ENCODE measurements around the gene AIF1. TPM values are rescaled to one million over a fixed set of nuclear protein-coding genes. Genes with fewer than 3 reads are reported as not detected.

AIF1 gene
- total RNA-seq, 3 donors from 2014 or later (not counting 1 experiment from before 2014, with no cell fraction given) = 8.7 to 47.0 (median 17.9) TPM

GRCh38 chr6:31574106-31575061 is 40.6 kb upstream of the AIF1 start:
- Histone ChIP-seq H3K4me1 (ENCODE audit: control insufficient read depth, insufficient read depth, low read length) (peaks cover 91% of the 10 kb centered on the region), H3K4me3 (ENCODE audit: low read length) (no peak overlapping the region), H3K9me3 (ENCODE audit: control insufficient read depth, insufficient read depth, low read length) (no peaks in the 10 kb centered on the region), H3K27ac (ENCODE audit: low read length) (peak overlapping the region; percentile 94), H3K27me3 (ENCODE audit: control insufficient read depth, insufficient read depth, low read length) (no peaks in the 10 kb centered on the region), H3K36me3 (ENCODE audit: control insufficient read depth, insufficient read depth, low read length) (peaks cover 10% of the 10 kb centered on the region)
- no peaks in the 10 kb centered on the region for H3K9me3 Mint-ChIP-seq
- 71% methylated on average over 14 of the region's 14 CpGs for WGBS (ENCODE audit: insufficient coverage)
- peaks cover 65 to 84% of the 10 kb centered on the region in 2 donors for H3K4me1 Mint-ChIP-seq
- no peaks in the 10 kb centered on the region for H3K27me3 Mint-ChIP-seq (ENCODE audit: low read depth in 2 of 2)
- TF ChIP-seq, protein P1, sequence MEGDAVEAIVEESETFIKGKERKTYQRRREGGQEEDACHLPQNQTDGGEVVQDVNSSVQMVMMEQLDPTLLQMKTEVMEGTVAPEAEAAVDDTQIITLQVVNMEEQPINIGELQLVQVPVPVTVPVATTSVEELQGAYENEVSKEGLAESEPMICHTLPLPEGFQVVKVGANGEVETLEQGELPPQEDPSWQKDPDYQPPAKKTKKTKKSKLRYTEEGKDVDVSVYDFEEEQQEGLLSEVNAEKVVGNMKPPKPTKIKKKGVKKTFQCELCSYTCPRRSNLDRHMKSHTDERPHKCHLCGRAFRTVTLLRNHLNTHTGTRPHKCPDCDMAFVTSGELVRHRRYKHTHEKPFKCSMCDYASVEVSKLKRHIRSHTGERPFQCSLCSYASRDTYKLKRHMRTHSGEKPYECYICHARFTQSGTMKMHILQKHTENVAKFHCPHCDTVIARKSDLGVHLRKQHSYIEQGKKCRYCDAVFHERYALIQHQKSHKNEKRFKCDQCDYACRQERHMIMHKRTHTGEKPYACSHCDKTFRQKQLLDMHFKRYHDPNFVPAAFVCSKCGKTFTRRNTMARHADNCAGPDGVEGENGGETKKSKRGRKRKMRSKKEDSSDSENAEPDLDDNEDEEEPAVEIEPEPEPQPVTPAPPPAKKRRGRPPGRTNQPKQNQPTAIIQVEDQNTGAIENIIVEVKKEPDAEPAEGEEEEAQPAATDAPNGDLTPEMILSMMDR (IDR thresholded peaks at IDR 0.05) = no peak
- no peak for DNase-seq
- H3K4me3 Mint-ChIP-seq = peak overlapping the region; percentile 66
- no peaks in the 10 kb centered on the region for H3K36me3 Mint-ChIP-seq
- ATAC-seq = no peak
- intact Hi-C loops (cut with micrococcal nuclease) = no loop called here
- peak overlapping the region; percentile 95 to 99 for H3K27ac Mint-ChIP-seq

- ATAC-seq = peak; percentile 8 to 24 (median 9)
- H3K4me1 Mint-ChIP-seq = peaks cover 76 to 89% of the 10 kb centered on the region in 2 donors
- no peaks in the 10 kb centered on the region for H3K27me3 Mint-ChIP-seq (ENCODE audit: low read depth in 2 of 2)
- Histone ChIP-seq H3K36me3 (ENCODE audit: control insufficient read depth, insufficient read depth, low read length) (peaks cover 10% of the 10 kb centered on the region), H3K4me1 (ENCODE audit: control insufficient read depth, insufficient read depth, low read length) (peaks cover 97% of the 10 kb centered on the region), H3K4me3 (ENCODE audit: low read length) (peak within 1 kb of the TSS; percentile 42), H3K27me3 (ENCODE audit: control insufficient read depth, insufficient read depth, low read length) (no peaks in the 10 kb centered on the region), H3K27ac (ENCODE audit: low read length) (peak within 1 kb of the TSS; percentile 94), H3K9me3 (ENCODE audit: control insufficient read depth, insufficient read depth, low read length) (no peaks in the 10 kb centered on the region)
- H3K4me3 Mint-ChIP-seq = peak within 1 kb of the TSS; percentile 84
- H3K27ac Mint-ChIP-seq = peak within 1 kb of the TSS; percentile 95 to 99
- peak in 1 of 2 donors; percentile 84 for DNase-seq
- H3K9me3 Mint-ChIP-seq = no peaks in the 10 kb centered on the region
- no peaks in the 10 kb centered on the region for H3K36me3 Mint-ChIP-seq
- TF ChIP-seq, protein P1 (IDR thresholded peaks at IDR 0.05) = no peak
- intact Hi-C loops (cut with micrococcal nuclease) = no loop called here
- WGBS (ENCODE audit: insufficient coverage) = 16% methylated on average over 19 of the region's 19 CpGs
These were observed 39.6 kb upstream of the AIF1 start, which contains the start of gene TNF for GRCh38 chr6:31575335-31575901. TNF (plus strand) TSS chr6:31575565; CDS start chr6:31575742, 177 bp downstream.

- Mint-ChIP-seq H3K4me1 (peaks cover 83 to 92% of the 10 kb centered on the region in 2 donors), H3K27me3 (ENCODE audit: low read depth in 2 of 2) (no peaks in the 10 kb centered on the region), H3K9me3 (no peaks in the 10 kb centered on the region), H3K4me3 (peak overlapping the region; percentile 84), H3K36me3 (no peaks in the 10 kb centered on the region), H3K27ac (peak overlapping the region; percentile 95 to 99)
- peak in 1 of 2 donors; percentile 39 for DNase-seq
- peak overlapping the region; percentile 94 for H3K27ac ChIP-seq (ENCODE audit: low read length)
- intact Hi-C loops (cut with micrococcal nuclease) = no loop called here
- H3K4me1 ChIP-seq (ENCODE audit: control insufficient read depth, insufficient read depth, low read length) = peaks cover 95% of the 10 kb centered on the region
- peaks cover 10% of the 10 kb centered on the region for H3K36me3 ChIP-seq (ENCODE audit: control insufficient read depth, insufficient read depth, low read length)
- no peak for ATAC-seq
- TF ChIP-seq, protein P1 (IDR thresholded peaks at IDR 0.05) = no peak
- 46% methylated on average over 6 of the region's 8 CpGs for WGBS (ENCODE audit: insufficient coverage)
- H3K9me3 ChIP-seq (ENCODE audit: control insufficient read depth, insufficient read depth, low read length) = no peaks in the 10 kb centered on the region
- no peaks in the 10 kb centered on the region for H3K27me3 ChIP-seq (ENCODE audit: control insufficient read depth, insufficient read depth, low read length)
- H3K4me3 ChIP-seq (ENCODE audit: low read length) = peak overlapping the region; percentile 42
These were observed 38.9 kb upstream of the AIF1 start for GRCh38 chr6:31575952-31576685.
